Measurements from ENCODE around the gene KCNK17. TPM values are rescaled to one million over a fixed set of nuclear protein-coding genes. Genes with fewer than 3 reads are reported as not detected.

Gene KCNK17
- total RNA-seq, 2 donors from 2014 or later: 0.37 TPM; not detected in 1

DNA sequence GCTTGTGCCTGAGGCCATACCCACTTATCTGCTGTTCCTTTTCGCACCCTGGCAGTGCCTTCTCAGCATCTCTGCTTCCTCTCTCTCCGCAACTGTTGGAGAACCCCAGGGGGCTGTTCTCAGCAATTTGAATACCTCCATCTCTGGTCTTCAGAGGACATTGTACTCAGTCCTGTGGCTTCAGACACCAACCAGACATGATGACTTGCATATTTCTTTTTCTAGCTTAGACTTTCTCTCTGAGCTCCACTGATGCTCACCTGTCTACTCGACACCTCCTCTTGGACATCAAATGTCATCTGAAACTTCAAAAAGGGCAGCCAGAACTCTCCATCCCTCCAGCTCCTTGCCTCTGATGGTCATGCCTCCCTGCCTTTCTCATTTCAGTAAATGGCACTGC is 27.1 kb upstream of the KCNK17 start:
- no peaks in the 10 kb centered on the region for H3K36me3 ChIP-seq (ENCODE audit: control insufficient read depth, insufficient read depth, low read length)
- H3K9me3 Mint-ChIP-seq: no peaks in the 10 kb centered on the region
- H3K4me1 Mint-ChIP-seq: peaks cover 32% of the 10 kb centered on the region
- no peak overlapping the region for H3K4me3 Mint-ChIP-seq
- TF ChIP-seq, protein P1, sequence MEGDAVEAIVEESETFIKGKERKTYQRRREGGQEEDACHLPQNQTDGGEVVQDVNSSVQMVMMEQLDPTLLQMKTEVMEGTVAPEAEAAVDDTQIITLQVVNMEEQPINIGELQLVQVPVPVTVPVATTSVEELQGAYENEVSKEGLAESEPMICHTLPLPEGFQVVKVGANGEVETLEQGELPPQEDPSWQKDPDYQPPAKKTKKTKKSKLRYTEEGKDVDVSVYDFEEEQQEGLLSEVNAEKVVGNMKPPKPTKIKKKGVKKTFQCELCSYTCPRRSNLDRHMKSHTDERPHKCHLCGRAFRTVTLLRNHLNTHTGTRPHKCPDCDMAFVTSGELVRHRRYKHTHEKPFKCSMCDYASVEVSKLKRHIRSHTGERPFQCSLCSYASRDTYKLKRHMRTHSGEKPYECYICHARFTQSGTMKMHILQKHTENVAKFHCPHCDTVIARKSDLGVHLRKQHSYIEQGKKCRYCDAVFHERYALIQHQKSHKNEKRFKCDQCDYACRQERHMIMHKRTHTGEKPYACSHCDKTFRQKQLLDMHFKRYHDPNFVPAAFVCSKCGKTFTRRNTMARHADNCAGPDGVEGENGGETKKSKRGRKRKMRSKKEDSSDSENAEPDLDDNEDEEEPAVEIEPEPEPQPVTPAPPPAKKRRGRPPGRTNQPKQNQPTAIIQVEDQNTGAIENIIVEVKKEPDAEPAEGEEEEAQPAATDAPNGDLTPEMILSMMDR (conservative IDR thresholded peaks at IDR 0.05): no peak
- H3K36me3 Mint-ChIP-seq (ENCODE audit: low read depth): no peaks in the 10 kb centered on the region
- no peak for DNase-seq
- no peak overlapping the region for H3K27ac ChIP-seq (ENCODE audit: low read depth, low read length)
- peaks cover 13% of the 10 kb centered on the region for H3K4me1 ChIP-seq (ENCODE audit: control insufficient read depth, insufficient read depth, low read length)
- H3K4me3 ChIP-seq (ENCODE audit: low read length): no peak overlapping the region
- H3K27ac Mint-ChIP-seq: no peak overlapping the region
- no peak overlapping the region for H3K9ac ChIP-seq (ENCODE audit: extremely low read depth, low read length, poor library complexity, severe bottlenecking)
- peaks cover 1% of the 10 kb centered on the region for H3K27me3 Mint-ChIP-seq (ENCODE audit: insufficient read depth)
- H3K27me3 ChIP-seq (ENCODE audit: control insufficient read depth, insufficient read depth, low read length, poor library complexity, severe bottlenecking): no peaks in the 10 kb centered on the region
- H3K9me3 ChIP-seq (ENCODE audit: control insufficient read depth, low read length): no peaks in the 10 kb centered on the region
- WGBS, 2 experiments (ENCODE audit: insufficient coverage in 1 of 2, insufficient read length in 1 of 2): 87 to 93% methylated on average over 3 of the region's 3 CpGs

DNA sequence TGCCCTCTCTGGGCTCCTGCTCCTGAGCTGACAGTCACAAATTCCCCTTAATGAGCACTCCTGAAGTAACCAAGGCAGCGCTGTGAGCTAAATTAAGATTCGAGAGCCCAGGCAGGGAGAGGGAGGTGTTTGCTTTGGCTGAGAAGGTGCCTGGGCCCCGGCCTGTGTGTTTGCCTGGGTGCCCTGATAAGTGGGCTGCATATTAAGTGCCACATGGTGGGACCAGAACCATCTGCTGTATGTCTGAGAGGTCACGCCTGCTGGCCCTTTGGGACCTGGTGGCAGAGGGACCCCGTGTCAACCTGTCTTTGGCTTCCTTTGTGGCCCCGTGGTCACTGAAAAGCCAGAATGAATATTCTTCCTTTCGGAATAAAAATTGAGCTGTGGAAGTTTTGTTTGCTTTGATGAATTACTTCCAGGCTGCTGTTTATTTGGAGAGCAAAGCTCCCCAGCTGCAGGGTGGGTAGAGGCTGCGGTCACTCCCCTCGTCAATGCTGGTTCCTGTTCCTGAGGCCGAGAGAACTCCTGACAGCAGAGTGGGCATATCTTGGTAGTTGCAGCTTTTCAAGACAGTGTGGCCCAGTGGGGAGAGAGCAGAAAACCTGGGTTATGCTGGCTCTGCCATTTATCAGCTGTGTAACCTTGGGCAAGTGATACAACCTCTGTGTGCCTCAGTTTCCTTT is 25.8 kb upstream of the KCNK17 start:
- Mint-ChIP-seq H3K36me3 (ENCODE audit: low read depth) (no peaks in the 10 kb centered on the region), H3K9me3 (no peaks in the 10 kb centered on the region), H3K4me1 (peaks cover 32% of the 10 kb centered on the region), H3K4me3 (no peak overlapping the region), H3K27me3 (ENCODE audit: insufficient read depth) (peaks cover 1% of the 10 kb centered on the region), H3K27ac (peak overlapping the region; percentile 35)
- H3K9ac ChIP-seq (ENCODE audit: extremely low read depth, low read length, poor library complexity, severe bottlenecking): no peak overlapping the region
- H3K36me3 ChIP-seq (ENCODE audit: control insufficient read depth, insufficient read depth, low read length): no peaks in the 10 kb centered on the region
- TF ChIP-seq, protein P1 (conservative IDR thresholded peaks at IDR 0.05): no peak
- H3K9me3 ChIP-seq (ENCODE audit: control insufficient read depth, low read length): no peaks in the 10 kb centered on the region
- H3K4me3 ChIP-seq (ENCODE audit: low read length): no peak overlapping the region
- WGBS, 2 experiments (ENCODE audit: insufficient coverage in 1 of 2, insufficient read length in 1 of 2): 85 to 86% methylated on average over 7 to 10 of the region's 10 CpGs
- no peak overlapping the region for H3K27ac ChIP-seq (ENCODE audit: low read depth, low read length)
- no peaks in the 10 kb centered on the region for H3K27me3 ChIP-seq (ENCODE audit: control insufficient read depth, insufficient read depth, low read length, poor library complexity, severe bottlenecking)
- H3K4me1 ChIP-seq (ENCODE audit: control insufficient read depth, insufficient read depth, low read length): peaks cover 13% of the 10 kb centered on the region
- DNase-seq: peak; percentile 55

DNA sequence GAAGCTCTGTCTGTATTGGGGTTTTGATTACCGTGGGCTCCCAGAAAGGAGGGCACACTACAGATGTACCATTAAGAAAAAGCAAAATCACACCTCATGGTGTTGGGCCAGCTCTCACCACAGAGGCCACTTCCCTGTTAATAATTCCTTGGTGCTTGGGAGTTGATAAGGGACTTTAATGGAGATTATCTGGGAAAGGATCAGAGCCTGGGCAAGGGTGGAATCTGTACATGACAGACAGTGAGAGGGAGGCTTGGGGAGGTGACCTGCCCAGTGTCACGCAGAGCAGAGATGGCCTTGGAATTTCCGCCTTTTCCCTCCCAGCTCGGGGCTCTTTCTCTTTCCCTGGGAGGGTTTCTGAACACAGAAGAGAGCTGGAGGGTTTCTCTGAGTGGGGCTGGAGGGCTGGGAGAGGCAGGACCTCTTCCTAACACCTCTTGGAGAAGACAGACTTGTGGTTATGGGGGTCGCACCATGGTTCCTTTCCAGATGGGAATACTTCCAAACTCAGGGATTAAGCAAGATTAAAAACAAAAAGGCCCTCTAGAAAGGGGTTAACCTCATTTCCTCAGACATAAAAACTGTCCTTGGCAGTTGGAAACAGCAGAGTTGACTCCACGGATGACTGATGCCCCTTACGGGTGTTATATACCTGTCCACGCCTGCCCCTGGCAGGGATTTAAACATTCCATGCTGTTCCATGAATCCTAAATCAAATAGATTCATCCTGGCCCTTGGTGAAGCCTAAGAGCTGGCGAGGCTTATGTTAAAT is 25.1 kb upstream of the KCNK17 start:
- H3K4me1 Mint-ChIP-seq: peaks cover 26% of the 10 kb centered on the region
- H3K4me1 ChIP-seq (ENCODE audit: control insufficient read depth, insufficient read depth, low read length): peaks cover 13% of the 10 kb centered on the region
- no peaks in the 10 kb centered on the region for H3K36me3 Mint-ChIP-seq (ENCODE audit: low read depth)
- H3K9ac ChIP-seq (ENCODE audit: extremely low read depth, low read length, poor library complexity, severe bottlenecking): no peak overlapping the region
- H3K4me3 ChIP-seq (ENCODE audit: low read length): no peak overlapping the region
- no peaks in the 10 kb centered on the region for H3K9me3 Mint-ChIP-seq
- no peak overlapping the region for H3K27ac ChIP-seq (ENCODE audit: low read depth, low read length)
- H3K9me3 ChIP-seq (ENCODE audit: control insufficient read depth, low read length): no peaks in the 10 kb centered on the region
- TF ChIP-seq, protein P1 (conservative IDR thresholded peaks at IDR 0.05): no peak
- H3K27me3 Mint-ChIP-seq (ENCODE audit: insufficient read depth): peaks cover 1% of the 10 kb centered on the region
- DNase-seq: no peak
- no peaks in the 10 kb centered on the region for H3K27me3 ChIP-seq (ENCODE audit: control insufficient read depth, insufficient read depth, low read length, poor library complexity, severe bottlenecking)
- WGBS, 2 experiments (ENCODE audit: insufficient coverage in 1 of 2, insufficient read length in 1 of 2): 81 to 85% methylated on average over 6 to 9 of the region's 9 CpGs
- H3K4me3 Mint-ChIP-seq: no peak overlapping the region
- H3K36me3 ChIP-seq (ENCODE audit: control insufficient read depth, insufficient read depth, low read length): no peaks in the 10 kb centered on the region
- H3K27ac Mint-ChIP-seq: peak overlapping the region; percentile 35

Data from endodermal cell (in vitro differentiated cells).